Thyroid gland (tissue), 4 donors: ENCODE data around the gene DENND1A. TPM values are rescaled to one million over a fixed set of nuclear protein-coding genes. Genes with fewer than 3 reads are reported as not detected.
A peak's percentile ranks its signal among the peaks of the same experiment; 100 is the strongest.
"Not testable (repeated sequence)": the region's sequence is repeated elsewhere in the genome, so short reads cannot be mapped to it uniquely, and the experiment has no call there.

ENCODE experiments used
- DNase-seq, 2 donors: peaks; one replicate each; pipeline ENCODE4 v3.0.0-alpha.2; 2019
- H3K27ac ChIP-seq, 3 donors: fragments of 200-600 bp; sonication (generic); 1 replicate in 2 of 3; 2 replicates in 1 of 3; pipeline ENCODE4 v1.5.1; 2016 to 2019; ENCODE audit warnings: mild to moderate bottlenecking in 1 of 3, moderate library complexity in 1 of 3
- H3K27me3 ChIP-seq: fragments of 200-600 bp; sonication (generic); one replicate; pipeline ENCODE4 v1.5.1; 2019
- H3K36me3 ChIP-seq, 2 donors: fragments of 200-600 bp; sonication (generic); one replicate each; pipeline ENCODE4 v1.5.1; 2016 to 2019
- H3K4me1 ChIP-seq, 2 donors: fragments of 200-600 bp; sonication (generic); one replicate each; pipeline ENCODE4 v1.5.1; 2017 to 2019
- H3K4me3 ChIP-seq, 3 donors: fragments of 200-600 bp; sonication (generic); replicated peaks in 1 of 3; 1 replicate in 2 of 3; 2 replicates in 1 of 3; pipeline ENCODE4 v1.5.1; 2016; ENCODE audit warnings: mild to moderate bottlenecking in 1 of 3
- H3K9me3 ChIP-seq: fragments of 200-600 bp; sonication (generic); one replicate; pipeline ENCODE4 v1.5.1; 2017
- POLR2A ChIP-seq, 2 donors: fragments of 450-650 bp; IDR thresholded peaks; one replicate each; pipeline ENCODE4 v1.6.1; 2017; ENCODE audit warnings: antibody characterized with exemption in 2 of 2, mild to moderate bottlenecking in 2 of 2, moderate library complexity in 1 of 2
- WGBS, 2 donors: methylation state at CpG; one replicate each; pipeline ENCODE4 v1.1.5; 2017; 5-methylcytosine and 5-hydroxymethylcytosine counted together
- intact Hi-C: fragments of 100-400 bp; cut with DNase I; formaldehyde crosslinking; loops from one replicate; pipeline ENCODE4 v1.15.1; 2023
- total RNA-seq, 4 donors: library from RNA; depleted of rRNA; stranded (reverse); fragments of >200 nt; gene quantifications; one replicate each; pipeline ENCODE4 v1.2.3, GENCODE V29; 2016
- TF ChIP-seq, protein P1 (sequence below), 6 experiments: fragments of 200-600 bp in 3 of 6; fragments of 450-650 bp in 3 of 6; sonication (generic) in 3 of 6; IDR thresholded peaks; one replicate each; pipeline ENCODE4 v1.5.1; 2016 to 2019; ENCODE audit warnings: antibody characterized with exemption in 6 of 6, mild to moderate bottlenecking in 2 of 6, inconsistent platforms in 1 of 6, moderate library complexity in 1 of 6

Gene DENND1A, protein sequence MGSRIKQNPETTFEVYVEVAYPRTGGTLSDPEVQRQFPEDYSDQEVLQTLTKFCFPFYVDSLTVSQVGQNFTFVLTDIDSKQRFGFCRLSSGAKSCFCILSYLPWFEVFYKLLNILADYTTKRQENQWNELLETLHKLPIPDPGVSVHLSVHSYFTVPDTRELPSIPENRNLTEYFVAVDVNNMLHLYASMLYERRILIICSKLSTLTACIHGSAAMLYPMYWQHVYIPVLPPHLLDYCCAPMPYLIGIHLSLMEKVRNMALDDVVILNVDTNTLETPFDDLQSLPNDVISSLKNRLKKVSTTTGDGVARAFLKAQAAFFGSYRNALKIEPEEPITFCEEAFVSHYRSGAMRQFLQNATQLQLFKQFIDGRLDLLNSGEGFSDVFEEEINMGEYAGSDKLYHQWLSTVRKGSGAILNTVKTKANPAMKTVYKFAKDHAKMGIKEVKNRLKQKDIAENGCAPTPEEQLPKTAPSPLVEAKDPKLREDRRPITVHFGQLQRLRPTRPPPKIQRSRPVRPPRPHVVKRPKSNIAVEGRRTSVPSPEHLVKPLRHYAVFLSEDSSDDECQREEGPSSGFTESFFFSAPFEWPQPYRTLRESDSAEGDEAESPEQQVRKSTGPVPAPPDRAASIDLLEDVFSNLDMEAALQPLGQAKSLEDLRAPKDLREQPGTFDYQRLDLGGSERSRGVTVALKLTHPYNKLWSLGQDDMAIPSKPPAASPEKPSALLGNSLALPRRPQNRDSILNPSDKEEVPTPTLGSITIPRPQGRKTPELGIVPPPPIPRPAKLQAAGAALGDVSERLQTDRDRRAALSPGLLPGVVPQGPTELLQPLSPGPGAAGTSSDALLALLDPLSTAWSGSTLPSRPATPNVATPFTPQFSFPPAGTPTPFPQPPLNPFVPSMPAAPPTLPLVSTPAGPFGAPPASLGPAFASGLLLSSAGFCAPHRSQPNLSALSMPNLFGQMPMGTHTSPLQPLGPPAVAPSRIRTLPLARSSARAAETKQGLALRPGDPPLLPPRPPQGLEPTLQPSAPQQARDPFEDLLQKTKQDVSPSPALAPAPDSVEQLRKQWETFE
- total RNA-seq = 10 to 100 TPM; 18.8 to 34.4 (median 28.2) TPM

DNA sequence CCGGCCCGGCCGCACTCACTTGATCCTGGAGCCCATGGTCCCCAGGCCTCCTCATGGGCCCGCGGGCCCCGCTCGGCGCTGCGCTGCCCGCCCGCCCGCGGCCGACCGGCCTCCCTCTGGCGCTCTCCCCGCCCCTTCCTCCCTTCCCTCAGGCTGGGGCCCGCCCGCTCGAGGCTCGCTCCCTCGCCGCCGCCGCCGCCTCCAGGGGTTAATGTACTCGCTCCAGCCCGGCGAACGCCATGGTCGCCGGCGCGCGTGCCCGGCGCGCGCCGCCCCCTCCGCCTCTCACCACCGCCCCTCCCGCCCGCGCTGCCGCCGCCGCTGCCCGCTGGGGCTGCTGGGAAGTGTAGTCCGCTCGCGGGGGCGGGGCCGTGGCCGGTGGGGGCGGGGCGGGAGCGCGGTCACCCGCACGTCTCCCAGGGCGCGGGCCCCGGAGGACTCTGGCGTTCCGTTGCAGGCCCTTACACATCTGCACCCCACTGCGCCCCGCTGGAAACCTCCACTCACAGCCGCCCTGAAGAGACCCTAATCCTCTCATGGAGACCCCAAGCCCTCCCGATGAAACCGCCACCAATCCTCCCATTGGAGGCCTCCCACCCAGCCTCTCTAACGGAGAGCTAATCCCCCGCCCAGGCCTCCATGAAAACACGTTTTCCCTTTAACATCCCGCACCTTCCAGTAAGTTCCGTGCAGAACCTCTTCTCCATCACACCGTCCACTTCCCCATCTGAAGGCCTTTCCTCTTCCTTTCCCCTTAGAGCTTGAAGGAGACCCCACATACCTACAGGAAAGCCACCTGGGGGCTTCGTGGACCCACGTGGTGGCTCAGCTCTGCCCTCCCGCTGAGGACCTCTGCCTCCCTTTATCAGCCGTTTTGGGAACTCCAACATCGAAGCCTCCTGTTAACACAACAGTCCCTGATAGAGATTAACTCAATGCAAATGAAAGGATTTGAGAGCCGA is at the start of gene DENND1A:
Gene DENND1A, minus strand, starts transcription at position 257 of the 962 bp plus-strand sequence. Its CDS starts 221 bp downstream, at position 36.
- peaks cover 26 to 28% of the 10 kb centered on the region in 2 donors for H3K4me1 ChIP-seq
- TF ChIP-seq, protein P1, sequence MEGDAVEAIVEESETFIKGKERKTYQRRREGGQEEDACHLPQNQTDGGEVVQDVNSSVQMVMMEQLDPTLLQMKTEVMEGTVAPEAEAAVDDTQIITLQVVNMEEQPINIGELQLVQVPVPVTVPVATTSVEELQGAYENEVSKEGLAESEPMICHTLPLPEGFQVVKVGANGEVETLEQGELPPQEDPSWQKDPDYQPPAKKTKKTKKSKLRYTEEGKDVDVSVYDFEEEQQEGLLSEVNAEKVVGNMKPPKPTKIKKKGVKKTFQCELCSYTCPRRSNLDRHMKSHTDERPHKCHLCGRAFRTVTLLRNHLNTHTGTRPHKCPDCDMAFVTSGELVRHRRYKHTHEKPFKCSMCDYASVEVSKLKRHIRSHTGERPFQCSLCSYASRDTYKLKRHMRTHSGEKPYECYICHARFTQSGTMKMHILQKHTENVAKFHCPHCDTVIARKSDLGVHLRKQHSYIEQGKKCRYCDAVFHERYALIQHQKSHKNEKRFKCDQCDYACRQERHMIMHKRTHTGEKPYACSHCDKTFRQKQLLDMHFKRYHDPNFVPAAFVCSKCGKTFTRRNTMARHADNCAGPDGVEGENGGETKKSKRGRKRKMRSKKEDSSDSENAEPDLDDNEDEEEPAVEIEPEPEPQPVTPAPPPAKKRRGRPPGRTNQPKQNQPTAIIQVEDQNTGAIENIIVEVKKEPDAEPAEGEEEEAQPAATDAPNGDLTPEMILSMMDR (IDR thresholded peaks at IDR 0.05) = no peak
- peak in 1 of 2 donors; percentile 79 for TF ChIP-seq POLR2A (IDR thresholded peaks at IDR 0.05)
- peak within 1 kb of the TSS; percentile 18 to 59 (median 23) for H3K4me3 ChIP-seq
- intact Hi-C loops = no loop called here
- no peaks in the 10 kb centered on the region for H3K36me3 ChIP-seq
- H3K9me3 ChIP-seq = no peaks in the 10 kb centered on the region
- H3K27me3 ChIP-seq = no peaks in the 10 kb centered on the region
- 34 to 36% methylated on average over 19 to 20 of the region's 83 CpGs for WGBS, 2 donors
- peak within 1 kb of the TSS in 2 of 3 donors; percentile 29 to 74 for H3K27ac ChIP-seq
- peak; percentile 89 to 92 for DNase-seq

DNA sequence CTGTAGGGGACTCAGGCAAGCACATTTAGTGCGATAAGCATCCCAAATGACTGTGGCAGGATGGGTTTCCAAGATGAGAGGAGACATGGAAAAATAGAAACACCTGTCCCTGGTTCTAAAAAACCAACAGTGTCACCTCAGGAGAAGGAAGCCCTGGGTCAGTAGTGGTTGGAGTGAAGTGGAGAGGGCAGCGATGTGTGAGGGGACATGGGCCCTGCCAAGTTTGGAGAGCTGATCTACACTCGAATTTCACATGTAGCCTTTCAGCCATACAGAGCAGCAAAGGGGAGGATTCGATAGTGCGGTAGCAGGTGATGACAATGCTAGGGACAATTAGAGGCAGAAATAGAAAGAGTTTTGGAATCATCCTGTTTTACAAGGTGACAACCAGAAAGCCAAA is 49.1 kb upstream of the DENND1A start:
- Histone ChIP-seq H3K27me3 (no peaks in the 10 kb centered on the region), H3K27ac (no peak overlapping the region), H3K9me3 (no peaks in the 10 kb centered on the region), H3K36me3 (no peaks in the 10 kb centered on the region), H3K4me1 (no peaks in the 10 kb centered on the region), H3K4me3 (no peak overlapping the region)
- 38 to 41% methylated on average over 5 of the region's 5 CpGs for WGBS, 2 donors
- intact Hi-C loops = no loop called here
- no peak for TF ChIP-seq POLR2A (IDR thresholded peaks at IDR 0.05)
- TF ChIP-seq, protein P1 (IDR thresholded peaks at IDR 0.05) = no peak
- DNase-seq = peak; percentile 76

DNA sequence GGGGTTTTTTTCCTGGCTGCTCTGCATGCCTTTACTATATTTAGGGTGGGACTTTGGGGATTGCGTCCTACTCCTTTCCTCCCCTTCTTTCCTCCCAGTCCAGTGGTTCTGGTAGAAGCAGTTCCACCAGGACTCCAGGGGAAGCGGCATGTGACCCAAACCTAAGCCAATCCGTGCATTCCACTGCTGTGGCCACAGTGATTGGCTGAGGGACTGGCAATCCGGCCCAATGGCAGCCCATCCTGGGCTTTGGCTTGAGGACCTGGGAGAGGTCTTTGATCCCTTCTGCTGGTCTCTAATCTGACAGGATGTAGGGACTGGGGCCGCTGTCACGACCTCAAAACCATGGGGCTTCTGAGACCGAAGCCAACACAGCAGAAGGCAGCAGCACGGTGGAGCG is 46.7 kb upstream of the DENND1A start:
- DNase-seq, H3K4me1 ChIP-seq, H3K4me3 ChIP-seq, intact Hi-C loops, H3K9me3 ChIP-seq, H3K36me3 ChIP-seq, H3K27me3 ChIP-seq, H3K27ac ChIP-seq: not testable (repeated sequence)
- WGBS, 2 donors = no CpG with 5 or more reads among the region's 9 CpGs

DNA sequence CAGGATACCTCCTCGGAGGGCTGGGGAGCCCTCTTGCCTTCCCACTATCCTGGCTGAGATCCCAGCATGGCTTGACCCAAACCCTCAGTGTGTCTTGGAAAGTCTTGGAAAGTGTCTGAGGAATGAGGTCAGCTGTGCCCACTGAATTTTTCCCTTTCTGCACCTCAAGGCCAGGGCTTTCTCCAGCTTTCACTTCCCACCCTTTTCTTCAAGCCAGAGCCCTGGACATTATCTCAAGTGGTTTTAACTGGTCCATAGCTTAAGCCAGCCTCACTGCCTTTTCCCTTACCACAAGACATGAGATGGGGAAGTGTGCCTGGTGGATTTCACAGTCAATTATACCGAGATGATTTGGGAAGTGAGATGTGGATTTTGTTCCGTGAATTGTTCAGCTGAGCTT is 45.9 kb upstream of the DENND1A start:
- Histone ChIP-seq H3K4me1 (no peaks in the 10 kb centered on the region), H3K9me3 (no peaks in the 10 kb centered on the region), H3K4me3 (no peak overlapping the region), H3K27ac (no peak overlapping the region), H3K27me3 (no peaks in the 10 kb centered on the region), H3K36me3 (no peaks in the 10 kb centered on the region)
- DNase-seq = no peak
- intact Hi-C loops = no loop called here
- TF ChIP-seq, protein P1 (IDR thresholded peaks at IDR 0.05) = no peak
- no peak for TF ChIP-seq POLR2A (IDR thresholded peaks at IDR 0.05)
- WGBS, 2 donors = 79 to 81% methylated on average over 3 of the region's 3 CpGs
